ENCODE measurements around the gene P2RY14.

DNA sequence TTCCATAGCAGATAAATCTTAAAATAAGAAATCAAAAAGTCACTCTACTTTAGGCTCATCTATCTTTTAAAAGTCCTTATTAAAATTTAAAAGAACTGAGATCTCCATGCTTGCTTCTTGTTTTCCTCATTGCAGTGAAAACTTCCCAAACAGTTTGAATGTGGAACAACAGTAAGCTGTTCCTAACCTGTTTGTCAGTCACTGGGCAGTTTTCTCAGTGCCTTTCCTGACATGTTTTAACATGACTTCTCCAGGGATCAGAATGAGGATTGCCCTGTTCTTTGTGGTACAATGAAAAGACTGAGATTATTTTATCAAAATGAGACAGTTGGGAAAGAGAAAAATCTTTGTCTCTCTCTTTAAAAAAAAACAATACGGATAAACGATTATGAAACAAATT lies 37.5 kb upstream of the P2RY14 start:
- no peak for TF ChIP-seq CTCF (IDR thresholded peaks at IDR 0.05)
- no peak for TF ChIP-seq EZH2 (IDR thresholded peaks at IDR 0.05)

Data from neural progenitor cell (in vitro differentiated cells).